IMR-90 (cell line): ENCODE measurements around the gene ARHGAP23. TPM values are rescaled to one million over a fixed set of nuclear protein-coding genes. Genes with fewer than 3 reads are reported as not detected.

ENCODE experiments used
- ATAC-seq: fragments of 200-7000 bp; cut with Tn5 transposase; 2 replicates; pipeline ENCODE4 v1.9.1; 2020; ENCODE audit warnings: low read depth, mild to moderate bottlenecking, moderate library complexity
- BruUV-seq: library from RNA; stranded (reverse); fragments of 400-500 nt; replicated peaks from 2 replicates; lab custom pipeline; 2021; lab: Mats Ljungman, UMichigan
- CTCF ChIA-PET: fragments of 300-600 bp; formaldehyde crosslinking; extraction: SDS; loops from one replicate; lab custom pipeline; 2021; ENCODE audit warnings: antibody characterized with exemption; lab: Yijun Ruan, JAX
- POLR2A ChIA-PET: fragments of 300-600 bp; sonication (Branson Sonifier 250); formaldehyde crosslinking; loops from one replicate; lab custom pipeline; 2022; ENCODE audit warnings: antibody characterized with exemption; ENCODE audit not compliant: unreplicated experiment; lab: Charles Lee
- DNase-seq: peaks from one replicate; pipeline ENCODE4 v3.0.0; 2013
- H2AFZ ChIP-seq: replicated peaks from 2 replicates; pipeline ENCODE3; 2013; ENCODE audit warnings: low read length, mild to moderate bottlenecking; ENCODE audit not compliant: poor library complexity
- H2AK5ac ChIP-seq: 2 replicates; pipeline ENCODE4 v1.6.1; 2013; ENCODE audit warnings: low read depth, low read length, inconsistent platforms
- H2AK9ac ChIP-seq: replicated peaks from 2 replicates; pipeline ENCODE3; 2013; ENCODE audit warnings: mild to moderate bottlenecking, low read depth, low read length, moderate library complexity; ENCODE audit not compliant: poor library complexity
- H2BK120ac ChIP-seq: 2 replicates; pipeline ENCODE4 v1.6.1; 2013; ENCODE audit warnings: low read depth, low read length, inconsistent platforms
- H2BK15ac ChIP-seq: 3 replicates; pipeline ENCODE4 v1.6.1; 2013; ENCODE audit warnings: low read depth, low read length, inconsistent platforms
- H2BK20ac ChIP-seq: 2 replicates; pipeline ENCODE4 v1.6.1; 2013; ENCODE audit warnings: low read depth, mild to moderate bottlenecking, inconsistent platforms, low read length, moderate library complexity
- H2BK5ac ChIP-seq: 2 replicates; pipeline ENCODE4 v1.6.1; 2013; ENCODE audit warnings: mild to moderate bottlenecking, low read depth, low read length, inconsistent platforms; ENCODE audit not compliant: poor library complexity, severe bottlenecking
- H3K14ac ChIP-seq: replicated peaks from 2 replicates; pipeline ENCODE4 v1.6.1; 2013; ENCODE audit warnings: low read depth, low read length, inconsistent platforms
- H3K18ac ChIP-seq: 2 replicates; pipeline ENCODE4 v1.6.1; 2013; ENCODE audit warnings: low read depth, low read length, control low read depth
- H3K23ac ChIP-seq: 2 replicates; pipeline ENCODE4 v1.6.1; 2013; ENCODE audit warnings: low read depth, low read length, inconsistent platforms
- H3K27ac ChIP-seq: 2 replicates; pipeline ENCODE4 v1.5.1; 2013; ENCODE audit warnings: mild to moderate bottlenecking, control low read depth, low read length; ENCODE audit not compliant: insufficient read depth
- H3K27me3 ChIP-seq: 2 replicates; pipeline ENCODE4 v1.6.1; 2013; ENCODE audit warnings: low read length; ENCODE audit not compliant: control insufficient read depth, insufficient read depth
- H3K36me3 ChIP-seq: 2 replicates; pipeline ENCODE4 v1.6.1; 2013; ENCODE audit warnings: low read length, mixed read lengths; ENCODE audit not compliant: control insufficient read depth, insufficient read depth
- H3K4ac ChIP-seq: 2 replicates; pipeline ENCODE4 v1.6.1; 2013; ENCODE audit warnings: low read depth, low read length, inconsistent platforms
- H3K4me1 ChIP-seq: 2 replicates; pipeline ENCODE4 v1.6.1; 2013; ENCODE audit warnings: low read length, mixed read lengths; ENCODE audit not compliant: control insufficient read depth, insufficient read depth
- H3K4me2 ChIP-seq: 2 replicates; pipeline ENCODE4 v1.6.1; 2013; ENCODE audit warnings: low read depth, mild to moderate bottlenecking, control low read depth, low read length, moderate library complexity
- H3K4me3 ChIP-seq: 2 replicates; pipeline ENCODE4 v1.5.1; 2013; ENCODE audit warnings: low read depth, mild to moderate bottlenecking, control low read depth, low read length, moderate library complexity; ENCODE audit not compliant: insufficient read depth
- H3K56ac ChIP-seq: 2 replicates; pipeline ENCODE4 v1.6.1; 2013; ENCODE audit warnings: low read length, inconsistent platforms; ENCODE audit not compliant: insufficient read depth; ENCODE audit errors: extremely low read depth
- H3K79me1 ChIP-seq, 2 experiments: 2 replicates each; pipeline ENCODE4 v1.6.1; 2013; ENCODE audit warnings: low read length in 2 of 2, inconsistent platforms in 1 of 2, low read depth in 1 of 2
- H3K9ac ChIP-seq: 2 replicates; pipeline ENCODE4 v1.6.1; 2013; ENCODE audit warnings: low read depth, low read length, control low read depth
- H3K9me1 ChIP-seq: 2 replicates; pipeline ENCODE4 v1.6.1; 2013; ENCODE audit warnings: low read length, inconsistent platforms; ENCODE audit not compliant: insufficient read depth
- H3K9me3 ChIP-seq: 2 replicates; pipeline ENCODE4 v1.6.1; 2013; ENCODE audit warnings: low read length; ENCODE audit not compliant: control insufficient read depth, insufficient read depth
- H4K20me1 ChIP-seq: 2 replicates; pipeline ENCODE4 v1.6.1; 2013; ENCODE audit warnings: low read length, inconsistent platforms; ENCODE audit not compliant: insufficient read depth
- H4K5ac ChIP-seq: 2 replicates; pipeline ENCODE4 v1.6.1; 2013; ENCODE audit warnings: mild to moderate bottlenecking, low read depth, low read length, control low read depth
- H4K8ac ChIP-seq, 2 experiments: 2 replicates each; pipeline ENCODE4 v1.6.1; 2013; ENCODE audit warnings: low read depth in 2 of 2, low read length in 2 of 2, control low read depth in 1 of 2, inconsistent platforms in 1 of 2
- H4K91ac ChIP-seq: 2 replicates; pipeline ENCODE4 v1.6.1; 2013; ENCODE audit warnings: low read depth, low read length, inconsistent platforms; ENCODE audit not compliant: insufficient read depth
- MAFK ChIP-seq: IDR thresholded peaks from 2 replicates; pipeline ENCODE4 v1.6.1; 2012; ENCODE audit warnings: low read depth, low read length, improper control_type of control experiment
- MXI1 ChIP-seq: IDR thresholded peaks from 2 replicates; pipeline ENCODE4 v1.6.1; 2012; ENCODE audit warnings: low read depth, mild to moderate bottlenecking, low read length, moderate library complexity, borderline replicate concordance
- RAD21 ChIP-seq: IDR thresholded peaks from 2 replicates; pipeline ENCODE4 v1.6.1; 2012; ENCODE audit warnings: low read length, improper control_type of control experiment
- WGBS, 2 experiments: methylation state at CpG; one replicate each; pipeline versions ENCODE4 v1.1.5 to v1.1.7; 2013; ENCODE audit warnings: missing lambda C conversion rate in 2 of 2; ENCODE audit not compliant: insufficient read length in 1 of 2; ENCODE audit errors: extremely low coverage in 2 of 2; 5-methylcytosine and 5-hydroxymethylcytosine counted together
- dilution Hi-C: fragments of 300-500 bp; cut with HindIII; formaldehyde crosslinking; loops from one replicate; pipeline ENCODE4 v1.14.3; 2018; ENCODE audit warnings: low sequenced_read_pairs; ENCODE audit not compliant: unreplicated experiment
- in situ Hi-C: fragments of 300-500 bp; cut with MboI; formaldehyde crosslinking; loops from 3 replicates; pipeline ENCODE4 v1.14.3; 2019; ENCODE audit warnings: low sequenced_read_pairs, inconsistent platforms, mixed read lengths
- intact Hi-C: fragments of 100-400 bp; cut with micrococcal nuclease; formaldehyde crosslinking; loops from 2 replicates; pipeline ENCODE4 v1.10.0; 2022
- polyA plus RNA-seq, 3 experiments: library from polyadenylated mRNA; depleted of rRNA; stranded (reverse); fragments of >200 nt; gene quantifications; 2 replicates each; pipeline ENCODE4 v1.2.3, GENCODE V29; 2012; ENCODE audit warnings: low replicate concordance in 1 of 3
- total RNA-seq: library from RNA; depleted of rRNA; stranded (reverse); fragments of >200 nt; gene quantifications from 2 replicates; pipeline ENCODE4 v1.2.3, GENCODE V29; 2012

The ARHGAP23 gene
- total and polyA plus RNA-seq, 2 of the 4 experiments (the other 2 are of a cell fraction) = 9.3 to 43.3 TPM

DNA sequence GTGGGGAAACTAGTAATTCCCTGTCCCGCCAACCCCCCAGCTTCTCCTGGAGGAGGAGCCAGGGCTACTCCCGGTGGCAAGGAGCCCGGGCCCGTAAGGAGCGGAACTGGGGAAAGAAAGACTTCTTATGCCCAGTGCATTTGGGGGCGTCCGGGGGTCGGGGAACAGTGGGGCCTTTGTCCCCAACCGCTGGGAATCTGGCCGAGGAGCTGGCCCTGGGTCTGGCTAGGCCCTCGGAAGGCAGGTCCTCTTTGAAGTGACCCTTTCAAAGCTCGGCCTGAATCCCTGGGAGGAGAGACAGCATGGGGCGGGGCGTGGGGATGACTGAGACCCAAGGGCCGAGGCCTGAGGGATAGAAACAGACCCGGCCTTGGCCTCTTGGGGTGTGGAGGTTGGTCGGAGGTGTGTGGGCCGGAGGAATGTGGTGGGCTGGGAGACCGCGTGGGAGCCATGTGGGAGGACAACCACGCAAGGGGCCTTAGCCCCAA is 6.0 kb downstream of the ARHGAP23 start:
- no peak overlapping the region for H3K18ac ChIP-seq
- H2AK9ac ChIP-seq = peak overlapping the region; percentile 15
- no peak overlapping the region for H4K91ac ChIP-seq
- no peak overlapping the region for H3K14ac ChIP-seq
- peaks cover 21% of the 10 kb centered on the region for H3K4me1 ChIP-seq
- H4K20me1 ChIP-seq = peaks cover 96% of the 10 kb centered on the region
- intact Hi-C loops = no loop called here
- H3K27me3 ChIP-seq = no peaks in the 10 kb centered on the region
- no peak overlapping the region for H3K56ac ChIP-seq
- H3K4ac ChIP-seq = no peak overlapping the region
- H4K8ac ChIP-seq = no peak overlapping the region
- H3K23ac ChIP-seq = no peak overlapping the region
- POLR2A ChIA-PET = no interaction called here
- H3K79me1 ChIP-seq = peaks cover 34 to 93% of the 10 kb centered on the region in 2 experiments
- TF ChIP-seq MAFK (no peak), MXI1 (no peak), RAD21 (no peak)
- no peaks in the 10 kb centered on the region for H3K9me3 ChIP-seq
- BruUV-seq = no TSS peak
- H3K4me2 ChIP-seq = no peak overlapping the region
- CTCF ChIA-PET = no interaction called here
- H2AFZ ChIP-seq = no peak overlapping the region
- WGBS, 2 experiments = 86% methylated on average over 15 of the region's 21 CpGs; no CpG with 5 or more reads in 1 of the 2 experiments
- DNase-seq (no peak), ATAC-seq (no peak)
- no peak overlapping the region for H3K4me3 ChIP-seq
- H2AK5ac ChIP-seq = no peak overlapping the region
- H3K9me1 ChIP-seq = peaks cover 19% of the 10 kb centered on the region
- H4K5ac ChIP-seq = no peak overlapping the region
- peaks cover 12% of the 10 kb centered on the region for H3K36me3 ChIP-seq
- no peak overlapping the region for H2BK15ac ChIP-seq
- no peak overlapping the region for H2BK20ac ChIP-seq
- dilution Hi-C loops = no loop called here
- no peak overlapping the region for H3K27ac ChIP-seq
- no peak overlapping the region for H3K9ac ChIP-seq
- no peak overlapping the region for H2BK5ac ChIP-seq
- in situ Hi-C loops = no loop called here
- no peak overlapping the region for H2BK120ac ChIP-seq
